Stimulated activated CD4-positive, alpha-beta T cell treated with anti-CD3 and anti-CD28 coated beads, Interleukin-12 subunit alpha, Interleukin-12 subunit beta, amount 100 ng/mL, for 4 hours (primary cell): Measurements from ENCODE around the gene MARK1.
"Not testable (repeated sequence)": the region's sequence is repeated elsewhere in the genome, so short reads cannot be mapped to it uniquely, and the experiment has no call there.

Source experiments
- DNase-seq: peaks from one replicate; pipeline ENCODE4 v3.0.0-alpha.2; 2020

MARK1 gene

DNA sequence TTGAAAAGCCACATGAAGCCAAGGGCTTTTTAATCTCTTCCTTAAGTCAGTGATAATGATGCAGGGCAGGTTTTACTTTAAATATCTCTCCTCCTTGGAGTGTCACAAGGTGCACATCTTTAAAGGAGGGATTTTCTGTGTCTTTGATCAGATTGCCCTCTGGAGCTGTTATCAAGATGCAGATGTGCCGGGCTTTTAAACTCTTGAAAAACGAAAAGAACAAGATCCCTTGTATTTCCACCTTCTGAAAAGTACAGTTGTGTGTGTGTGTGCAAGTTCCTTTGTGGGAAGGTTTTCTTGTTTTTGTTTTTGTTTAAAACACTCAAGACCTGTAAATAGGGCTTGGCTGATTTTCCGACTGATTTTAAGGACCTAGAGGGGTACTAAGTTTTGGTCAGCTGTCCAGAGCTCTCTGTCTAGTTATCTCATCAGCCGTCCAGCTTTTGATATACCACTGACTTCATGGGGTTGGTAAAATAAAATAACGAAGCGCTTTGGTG, 1.6 kb downstream of the MARK1 start:
- no peak for DNase-seq

DNA sequence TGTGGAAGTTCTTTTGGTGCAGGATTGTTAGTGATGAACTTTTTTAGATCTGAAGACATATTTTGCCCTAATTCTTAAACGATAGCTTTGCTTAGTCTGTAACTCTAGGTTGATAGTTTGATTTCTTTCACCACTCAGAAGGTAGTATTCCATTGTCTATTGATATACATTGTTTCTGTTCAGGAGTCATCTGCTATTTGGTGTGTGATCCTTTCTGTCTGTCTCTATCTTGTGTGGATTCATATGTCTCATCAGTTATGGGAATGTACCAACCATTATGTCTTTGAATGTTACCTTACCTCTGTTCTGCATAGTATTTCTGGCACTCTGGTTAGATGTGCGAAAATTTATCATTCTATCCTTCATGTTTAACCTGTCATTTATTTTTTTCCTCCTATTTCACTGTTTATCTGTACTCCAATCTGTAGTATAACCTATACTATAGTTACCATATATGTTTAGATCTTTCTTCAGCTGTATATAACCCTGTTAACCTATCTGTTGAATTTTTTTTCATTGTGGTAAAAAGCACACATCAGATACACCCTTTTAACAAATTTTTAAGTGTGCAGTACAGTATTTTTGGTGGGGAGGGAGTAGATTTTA, 5.7 kb downstream of the MARK1 start:
- no peak for DNase-seq

DNA sequence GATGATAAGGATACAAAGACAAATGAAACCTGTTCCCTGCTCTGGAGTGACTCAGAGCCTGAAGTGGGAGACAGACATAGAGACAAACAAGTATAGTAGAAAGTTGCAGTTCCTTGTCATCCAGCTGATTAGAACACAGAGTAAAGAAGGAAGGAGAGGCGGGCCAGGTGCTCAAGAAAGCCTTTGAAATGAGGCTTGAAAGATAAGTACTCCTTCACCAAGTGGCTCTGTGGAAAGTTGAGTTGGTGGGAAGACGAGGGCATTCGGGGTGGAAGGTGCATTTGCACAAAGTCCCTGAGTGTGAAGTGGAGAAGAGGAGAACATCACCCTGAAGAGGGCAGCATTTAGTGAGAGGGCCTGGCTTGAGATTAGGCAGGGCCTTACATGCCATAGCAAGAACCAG, 17.0 kb downstream of the MARK1 start:
- DNase-seq, result no peak

DNA sequence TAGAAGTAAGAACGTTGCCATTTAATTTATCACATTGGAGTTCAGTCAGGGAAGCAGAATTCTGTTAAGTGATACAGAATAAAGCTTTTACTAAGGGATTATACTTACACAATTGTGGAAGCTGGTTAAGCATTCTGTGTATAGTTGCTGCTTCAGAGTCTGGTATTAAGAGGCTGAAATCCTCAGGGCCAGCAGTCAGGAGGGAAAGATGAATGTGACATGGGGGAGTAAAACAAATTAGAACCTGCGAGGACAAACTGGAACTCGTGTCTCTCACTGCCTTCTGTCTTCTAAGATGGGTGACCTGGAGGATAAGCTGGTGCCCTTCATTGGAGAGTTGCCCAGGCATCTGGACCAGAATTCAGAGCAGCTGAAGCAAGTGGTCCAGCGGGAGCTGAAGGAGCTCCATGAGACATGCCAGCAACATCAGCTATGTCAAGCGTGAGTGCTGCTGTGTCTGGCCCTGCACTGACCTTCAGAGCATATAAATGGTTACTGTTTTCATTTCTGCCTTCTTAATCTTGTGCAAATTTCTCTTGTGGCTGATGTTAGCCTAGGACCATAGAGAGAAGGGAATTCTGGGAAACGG, 23.0 kb downstream of the MARK1 start:
- no peak for DNase-seq

DNA sequence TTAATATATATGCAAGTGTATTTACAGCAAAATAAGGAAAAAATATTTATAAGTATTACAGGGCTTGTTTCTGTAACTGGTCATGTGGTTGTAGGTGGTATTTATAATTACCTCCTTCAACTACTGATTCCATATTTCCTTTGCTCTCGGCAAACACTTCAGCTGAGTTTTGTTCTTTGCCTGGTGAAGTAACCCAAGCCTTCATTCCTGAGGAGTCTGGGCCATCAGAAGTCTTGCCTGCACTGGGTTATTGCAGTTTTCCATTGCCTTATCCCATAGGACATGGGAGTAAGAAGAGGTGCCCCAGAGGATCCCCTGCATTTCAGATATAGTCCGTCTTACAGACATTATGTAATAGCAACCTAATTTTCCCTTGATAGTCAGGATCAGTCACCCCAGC, 23.8 kb downstream of the MARK1 start:
- DNase-seq, result no peak

DNA sequence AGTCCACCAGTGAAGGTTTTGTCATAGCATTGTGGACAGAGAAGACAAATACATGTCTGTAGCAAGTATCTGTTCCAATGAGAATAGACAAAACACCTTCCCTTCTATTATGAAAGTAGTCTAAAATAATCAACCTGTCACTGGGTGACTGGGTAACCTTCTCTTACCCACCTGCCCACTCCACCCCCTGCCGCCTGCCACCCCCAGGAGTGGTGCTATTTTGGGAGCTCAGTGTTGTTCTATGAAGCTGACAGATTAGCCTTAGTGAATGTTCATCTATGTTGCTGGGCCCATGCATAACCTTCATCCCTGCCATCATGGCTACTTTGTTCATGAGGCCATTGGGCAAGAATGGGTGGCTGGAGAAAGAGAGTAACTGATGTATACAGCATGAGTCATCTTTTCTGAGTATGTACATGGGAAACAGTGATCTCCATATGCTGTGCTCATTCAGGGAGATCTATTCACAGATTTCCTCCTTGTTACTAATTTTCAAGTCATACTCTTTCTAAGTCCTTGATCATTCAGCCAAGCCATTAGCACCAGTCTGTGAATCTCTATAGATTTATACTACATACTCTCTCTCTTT, 24.8 kb downstream of the MARK1 start:
- DNase-seq, result no peak

DNA sequence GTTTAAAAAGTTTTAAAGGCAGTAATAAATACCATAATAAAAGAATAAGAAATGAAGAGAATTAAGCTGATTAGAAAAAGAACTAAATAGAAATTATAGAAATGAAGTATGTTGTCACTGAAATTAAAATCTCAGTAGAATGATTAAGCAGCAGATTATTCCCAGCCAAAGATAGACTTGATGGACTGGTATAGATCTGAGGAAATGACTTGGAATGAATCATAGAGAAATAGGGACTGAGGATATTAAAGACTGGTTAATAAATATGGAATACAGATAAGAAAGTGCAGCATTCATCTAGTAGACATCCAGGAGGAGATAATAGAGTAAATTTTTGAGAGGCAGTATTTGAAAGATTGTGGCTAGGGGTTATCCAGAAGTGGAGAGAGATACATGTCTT, 28.7 kb downstream of the MARK1 start:
- DNase-seq, result no peak

DNA sequence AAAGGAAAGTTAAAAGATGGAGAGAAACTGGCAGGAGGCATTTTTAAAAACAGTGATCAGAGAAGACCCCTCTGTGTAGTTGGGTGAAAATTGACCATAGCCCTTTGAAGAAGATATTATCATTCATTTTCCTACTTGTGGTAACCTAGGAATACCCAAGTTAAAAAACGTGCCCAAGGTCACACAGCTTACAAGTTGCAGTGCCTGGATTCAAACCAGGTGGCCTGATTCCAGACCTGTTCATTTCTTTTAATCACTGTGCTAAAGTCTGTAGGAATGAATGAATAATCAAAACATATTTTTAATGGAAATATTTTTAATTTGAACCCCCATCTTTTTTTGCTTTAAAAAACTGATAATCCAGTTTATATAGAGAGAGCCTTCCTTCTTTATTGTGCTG, 35.6 kb downstream of the MARK1 start:
- DNase-seq, result no peak

DNA sequence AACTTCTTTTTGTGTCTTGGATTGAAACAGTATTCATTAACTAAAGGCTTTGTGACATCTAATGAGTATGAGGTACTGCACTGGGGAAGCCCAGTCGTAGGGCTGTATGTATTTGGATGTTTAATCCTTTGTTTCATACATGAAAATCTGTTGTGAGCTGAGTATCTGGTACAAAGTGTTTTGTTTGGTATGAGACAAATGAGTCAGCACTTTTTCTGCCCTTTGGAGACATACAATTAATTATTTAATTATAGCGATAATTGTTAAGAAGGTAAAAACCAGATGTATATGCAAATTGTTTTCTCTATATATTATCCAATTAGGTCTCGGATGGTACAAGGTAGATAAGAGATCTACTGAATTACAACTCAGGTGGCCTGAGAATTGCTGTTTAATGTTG, 36.3 kb downstream of the MARK1 start:
- no peak for DNase-seq

DNA sequence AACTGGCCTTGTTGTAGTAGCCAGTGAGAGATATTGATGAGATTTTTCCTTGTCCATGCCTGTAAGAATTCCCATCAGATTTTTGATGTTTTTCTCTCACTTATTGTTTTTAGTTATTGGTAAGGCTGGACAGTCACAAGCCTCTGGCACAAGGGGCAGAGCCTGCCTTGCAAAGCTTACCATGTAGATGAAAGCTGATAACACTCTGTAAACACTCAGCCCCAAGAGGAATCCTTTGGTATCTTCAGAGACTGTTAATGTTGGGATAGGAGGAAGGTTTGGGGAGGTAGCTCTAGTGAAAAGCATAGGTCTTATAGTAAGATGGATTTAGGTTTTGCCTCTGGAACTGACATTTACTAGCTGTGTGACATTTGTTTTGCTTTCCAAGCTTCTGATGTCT, 37.7 kb downstream of the MARK1 start:
- no peak for DNase-seq

DNA sequence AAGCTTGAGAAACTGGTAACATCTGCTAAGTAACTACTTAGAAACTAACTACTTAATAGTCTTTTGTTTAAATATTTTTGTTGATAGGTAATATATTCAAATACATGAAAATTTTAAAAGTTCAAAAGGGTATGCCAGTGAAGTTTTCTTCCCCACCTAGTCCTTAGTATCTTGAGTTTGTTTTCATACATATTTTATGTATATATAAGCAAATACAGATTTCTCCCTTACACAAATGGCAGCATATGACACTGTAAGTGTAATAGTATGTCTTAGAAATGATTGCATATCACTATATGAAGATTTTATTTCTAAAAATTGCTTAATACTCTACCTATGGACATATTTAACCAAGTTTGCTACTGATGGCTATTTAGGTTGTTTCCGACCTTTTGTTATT, 38.9 kb downstream of the MARK1 start:
- no peak for DNase-seq

DNA sequence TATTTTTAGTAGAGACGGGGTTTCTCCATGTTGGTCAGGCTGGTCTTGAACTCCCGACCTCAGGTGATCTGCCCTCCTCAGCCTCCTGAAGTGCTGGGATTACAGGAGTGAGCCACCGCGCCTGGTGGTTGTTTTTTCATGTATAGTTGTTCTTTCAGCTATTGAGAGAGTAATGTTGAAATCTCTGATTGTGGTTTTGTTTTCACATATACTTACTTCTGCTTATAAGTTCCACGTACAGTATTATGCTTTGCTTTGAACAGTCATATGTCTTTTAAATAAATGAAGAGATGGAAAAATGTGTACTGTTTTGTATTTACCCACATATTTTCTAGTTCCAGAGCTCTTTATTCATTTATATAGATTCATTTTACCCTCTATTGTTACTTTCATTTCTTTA, 44.5 kb downstream of the MARK1 start:
- DNase-seq, result no peak

DNA sequence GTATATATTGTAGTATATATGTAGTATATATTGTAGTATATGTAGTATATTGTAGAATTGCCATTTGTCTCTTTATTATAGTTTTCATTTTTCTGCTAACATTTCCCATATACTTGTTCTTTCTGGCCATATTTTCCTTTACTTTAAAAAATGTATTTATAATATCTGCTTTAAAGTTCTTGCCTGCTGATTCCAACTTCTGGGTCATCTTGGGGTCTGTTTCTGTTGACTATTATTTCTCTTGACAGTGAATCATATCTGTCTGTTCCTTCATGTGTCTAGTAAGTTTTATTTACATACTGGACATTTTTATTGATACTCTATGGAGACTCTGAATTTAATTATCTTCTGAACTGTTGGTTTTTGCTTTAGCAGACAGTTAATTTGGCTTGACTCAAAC, 45.9 kb downstream of the MARK1 start:
- no peak for DNase-seq

DNA sequence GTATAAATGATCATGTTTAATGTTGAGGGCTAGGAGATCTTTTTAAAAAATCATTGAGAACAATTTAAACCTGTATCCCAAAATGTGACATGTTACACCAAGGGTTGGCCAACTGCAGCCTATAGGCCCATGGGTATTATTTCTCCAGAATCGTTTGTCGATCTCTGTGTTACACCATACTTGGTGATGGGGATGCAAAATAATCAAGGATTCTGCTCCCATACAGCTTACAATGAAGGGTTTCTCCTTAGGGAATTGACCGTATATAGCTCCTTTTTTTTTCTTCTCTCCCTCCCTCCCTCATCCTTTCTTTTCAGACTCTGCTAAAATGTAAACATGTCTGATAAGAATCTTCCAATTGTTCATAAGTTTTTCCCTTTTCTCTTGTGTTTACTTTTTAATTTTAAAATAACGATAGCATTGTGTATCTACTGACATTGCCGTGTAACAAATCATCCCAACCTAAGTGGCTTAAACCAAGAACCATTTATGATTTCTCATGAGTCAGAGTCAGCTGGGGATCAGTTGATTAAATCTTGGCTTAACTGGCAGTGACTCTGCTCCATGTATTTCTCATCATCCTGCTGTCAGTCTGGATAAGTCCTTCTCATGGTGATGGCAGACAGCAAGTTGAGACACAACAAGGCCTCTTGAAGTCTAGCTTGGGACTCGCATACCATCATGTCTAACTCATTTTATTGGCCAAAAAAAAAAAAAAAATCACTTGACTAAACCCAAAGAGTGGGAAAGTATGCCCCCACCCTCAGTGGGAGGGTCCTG, 48.0 kb downstream of the MARK1 start:
- no peak for DNase-seq

DNA sequence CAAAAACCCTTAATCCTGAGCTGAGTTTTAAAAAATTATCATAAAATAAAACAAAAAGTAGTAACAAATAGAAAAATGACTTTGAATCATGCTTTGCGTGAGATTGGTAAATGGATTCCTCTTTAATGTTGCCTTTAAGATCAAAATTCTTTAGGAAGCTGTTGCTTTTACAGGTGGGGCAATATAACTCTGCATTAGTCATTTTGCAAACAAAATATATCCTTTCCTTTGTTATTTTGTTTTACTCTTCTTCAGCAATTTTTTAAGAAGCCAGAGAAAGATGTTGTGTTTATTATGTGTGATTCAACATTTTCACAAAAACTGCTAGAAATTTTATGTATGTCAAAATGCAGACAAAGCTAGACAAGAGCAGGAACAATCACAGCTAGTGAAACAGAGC, 50.0 kb downstream of the MARK1 start:
- no peak for DNase-seq

DNA sequence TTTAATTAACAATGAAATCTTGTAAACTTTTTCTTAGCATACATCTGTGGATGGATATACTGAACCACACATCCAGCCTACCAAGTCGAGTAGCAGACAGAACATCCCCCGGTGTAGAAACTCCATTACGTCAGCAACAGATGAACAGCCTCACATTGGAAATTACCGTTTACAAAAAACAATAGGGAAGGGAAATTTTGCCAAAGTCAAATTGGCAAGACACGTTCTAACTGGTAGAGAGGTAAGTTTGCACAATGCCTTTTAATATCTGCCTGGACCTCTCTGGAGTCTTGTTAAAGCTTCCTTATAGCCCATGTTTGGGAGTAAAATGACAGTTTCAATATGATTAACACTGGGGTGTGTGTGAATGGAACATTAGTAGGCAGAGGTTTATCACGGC, 51.4 kb downstream of the MARK1 start:
- no peak for DNase-seq

DNA sequence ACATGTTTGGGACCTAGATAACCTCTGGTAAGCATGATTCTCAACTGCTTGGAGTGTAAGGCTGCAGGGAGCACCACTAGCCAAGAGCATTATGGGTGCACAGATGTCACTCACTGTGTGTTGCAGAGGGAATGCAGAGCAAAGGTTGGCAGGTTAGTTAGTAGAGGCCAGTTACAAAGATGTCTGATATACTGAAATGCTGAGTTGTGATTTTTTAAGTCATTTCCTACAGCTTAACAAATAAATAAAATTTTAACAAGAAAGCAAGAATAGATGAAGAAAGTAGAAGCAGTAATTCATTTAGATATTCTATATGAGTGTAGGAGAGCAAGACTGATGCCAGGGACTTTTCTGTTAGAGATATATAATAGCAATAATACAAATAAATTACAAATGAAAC, 64.8 kb downstream of the MARK1 start:
- no peak for DNase-seq

DNA sequence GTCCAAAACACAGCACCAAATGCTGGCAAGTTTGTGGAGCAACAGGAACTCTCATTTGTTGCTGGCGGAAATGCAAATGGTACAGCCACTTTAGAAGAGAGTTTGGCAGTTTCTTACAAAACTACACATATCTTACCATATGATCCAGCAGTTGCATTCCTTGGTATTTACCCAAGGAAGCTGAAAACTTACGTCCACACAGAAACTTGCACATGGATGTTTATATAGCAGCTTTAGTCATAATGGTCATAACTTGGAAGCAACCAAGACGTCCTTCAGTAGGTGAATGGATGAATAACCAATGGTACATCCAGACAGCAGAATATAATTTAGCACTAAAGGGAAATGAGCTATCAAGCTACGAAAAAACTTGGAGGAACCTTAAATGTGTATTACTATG, 66.4 kb downstream of the MARK1 start:
- DNase-seq, result no peak

DNA sequence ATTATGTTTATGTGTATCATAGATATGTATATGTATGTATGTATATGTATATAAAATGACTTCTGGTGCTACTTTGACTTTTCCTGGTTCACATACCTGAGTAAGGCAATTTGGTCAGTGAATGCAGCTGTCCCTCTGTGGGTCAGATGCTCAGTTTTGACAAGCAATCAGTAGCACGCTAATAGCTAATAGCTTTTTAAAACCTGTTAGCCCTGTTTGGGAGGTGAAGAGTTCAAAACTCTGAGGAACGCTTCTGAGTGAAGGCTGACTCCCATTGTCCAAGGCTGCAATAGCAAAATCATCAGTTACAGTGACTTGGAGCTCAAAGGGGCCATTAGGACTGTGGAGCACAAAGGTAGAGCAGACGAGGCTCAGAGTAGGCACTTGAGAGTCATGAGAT, 67.2 kb downstream of the MARK1 start:
- DNase-seq, result no peak

DNA sequence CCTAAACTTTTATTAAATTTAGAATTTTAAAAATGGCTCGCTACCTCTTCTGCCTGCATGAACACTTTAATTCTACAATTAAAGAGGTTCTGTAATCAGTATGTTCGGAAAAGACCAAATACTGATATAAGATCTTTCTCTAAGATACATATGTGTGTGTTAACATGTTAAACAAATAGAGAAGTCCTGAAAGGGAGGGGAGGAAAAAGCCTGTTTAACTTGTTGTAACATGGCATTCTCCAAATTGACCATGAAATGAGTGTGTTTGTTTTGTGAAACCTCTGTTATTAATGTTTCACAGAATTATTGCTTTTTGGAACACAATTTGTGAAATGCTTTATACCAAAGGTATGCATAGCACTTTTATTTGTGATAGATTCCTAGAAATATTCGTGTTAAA, 77.0 kb downstream of the MARK1 start:
- no peak for DNase-seq

DNA sequence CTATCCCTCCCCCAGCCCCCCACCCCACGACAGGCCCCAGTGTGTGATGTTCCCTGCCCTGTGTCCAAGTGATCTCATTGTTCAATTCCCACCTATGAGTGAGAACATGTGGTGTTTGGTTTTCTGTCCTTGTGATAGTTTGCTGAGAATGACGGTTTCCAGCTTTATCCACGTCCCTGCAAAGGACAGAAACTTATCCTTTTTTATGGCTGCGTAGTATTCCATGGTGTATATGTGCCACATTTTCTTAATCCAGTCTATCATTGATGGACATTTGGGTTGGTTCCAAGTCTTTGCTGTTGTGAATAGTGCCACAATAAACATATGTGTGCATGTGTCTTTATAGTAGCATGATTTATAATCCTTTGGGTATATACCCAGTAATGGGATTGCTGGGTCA, 77.7 kb downstream of the MARK1 start:
- not testable (repeated sequence) for DNase-seq

DNA sequence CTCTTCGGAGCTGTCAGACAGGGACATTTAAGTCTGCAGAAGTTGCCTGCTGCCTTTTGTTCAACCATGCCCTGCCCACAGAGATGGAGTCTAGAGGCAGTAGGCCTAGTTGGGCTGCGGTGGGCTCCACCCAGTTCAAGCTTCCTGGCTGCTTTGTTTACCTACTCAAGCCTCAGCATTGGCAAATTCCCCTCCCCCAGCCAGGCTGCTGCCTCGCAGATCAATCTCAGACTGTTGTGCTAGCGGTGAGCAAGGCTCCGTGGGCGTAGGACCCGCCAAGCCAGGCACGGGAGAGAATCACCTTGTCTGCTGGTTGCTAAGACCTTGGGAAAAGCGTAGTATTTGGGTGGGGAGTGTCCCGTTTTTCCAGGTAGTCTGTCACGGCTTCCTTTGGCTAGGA, 83.2 kb downstream of the MARK1 start:
- not testable (repeated sequence) for DNase-seq

DNA sequence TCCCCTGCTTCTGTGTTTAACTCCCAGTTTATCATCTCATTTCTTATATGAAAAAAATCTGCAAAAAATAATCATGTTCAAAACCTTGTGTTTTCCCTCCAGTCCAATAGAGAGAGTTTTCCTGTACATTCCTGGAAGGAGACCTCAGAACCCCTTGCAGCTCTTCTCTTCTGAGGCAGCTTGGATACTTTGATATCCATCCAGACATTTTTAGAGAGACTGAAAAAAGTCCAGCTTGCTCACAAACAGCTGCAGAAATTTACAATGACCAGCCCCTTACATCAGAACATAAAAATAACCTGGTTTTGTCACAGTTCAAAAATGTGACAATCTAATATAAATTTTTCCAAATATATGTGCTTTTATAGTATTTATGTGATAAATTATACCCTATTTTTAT, 88.9 kb downstream of the MARK1 start:
- DNase-seq, result no peak

DNA sequence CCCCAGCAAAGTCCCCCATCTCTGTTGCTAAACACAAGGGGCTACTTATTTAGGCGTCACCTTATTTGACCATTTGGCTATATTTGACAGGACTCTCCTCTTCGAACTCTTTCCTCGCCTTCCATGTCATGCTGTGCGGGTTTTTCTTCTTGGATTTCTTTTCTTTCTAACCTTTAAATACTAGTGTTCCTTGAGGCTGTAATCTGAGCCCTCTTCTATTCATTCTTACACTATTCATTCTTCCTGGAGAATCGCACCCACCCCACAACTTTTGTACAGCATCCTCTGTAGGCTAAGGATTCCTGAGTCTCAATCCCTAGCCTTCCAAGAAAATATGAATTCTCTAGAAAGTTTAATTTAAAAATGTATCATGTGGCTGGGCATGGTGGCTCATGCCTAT, 100.5 kb downstream of the MARK1 start:
- DNase-seq, result no peak
